GM12892 (cell line): ENCODE data around the gene SLC25A22.

ENCODE experiments used
- POLR2A ChIP-seq: IDR thresholded peaks from 2 replicates; pipeline ENCODE4 v1.6.1; 2011; ENCODE audit warnings: low read depth, low read length, control low read depth
- POLR2AphosphoS5 ChIP-seq: IDR thresholded peaks from 2 replicates; pipeline ENCODE4 v1.6.1; 2011; ENCODE audit warnings: low read depth, low read length, control low read depth
- TAF1 ChIP-seq: IDR thresholded peaks from 2 replicates; pipeline ENCODE4 v1.6.1; 2011; ENCODE audit warnings: low read depth, mild to moderate bottlenecking, control low read depth, low read length, borderline replicate concordance

GRCh38 chr11:803467-803742 is 5.3 kb upstream of the SLC25A22 start:
- TF ChIP-seq POLR2AphosphoS5 (no peak), POLR2A (no peak), TAF1 (no peak)
